ENCODE data around the gene CDRT4.

Gene CDRT4

GRCh38 chr17:15492791-15493692 is 25.6 kb upstream of the CDRT4 start:
- DNase-seq (ENCODE audit: low spot score): no peak

GRCh38 chr17:15492186-15492585 is 24.8 kb upstream of the CDRT4 start:
- no peak for DNase-seq (ENCODE audit: low spot score)

GRCh38 chr17:15490634-15491261 is 23.3 kb upstream of the CDRT4 start:
- DNase-seq (ENCODE audit: low spot score): peak; percentile 69

GRCh38 chr17:15488557-15488956 is 21.1 kb upstream of the CDRT4 start:
- no peak for DNase-seq (ENCODE audit: low spot score)

- no peak for DNase-seq (ENCODE audit: low spot score)
These were observed 17.6 kb upstream of the CDRT4 start for GRCh38 chr17:15485045-15485444.

GRCh38 chr17:15483431-15483830 is 16.0 kb upstream of the CDRT4 start:
- DNase-seq (ENCODE audit: low spot score): no peak

GRCh38 chr17:15482476-15482875 is 15.1 kb upstream of the CDRT4 start:
- DNase-seq (ENCODE audit: low spot score): no peak

GRCh38 chr17:15481481-15481880 is 14.1 kb upstream of the CDRT4 start:
- no peak for DNase-seq (ENCODE audit: low spot score)

- no peak for DNase-seq (ENCODE audit: low spot score)
These were observed 12.8 kb upstream of the CDRT4 start for GRCh38 chr17:15480204-15480603.

- DNase-seq (ENCODE audit: low spot score): no peak
These were observed 12.3 kb upstream of the CDRT4 start for GRCh38 chr17:15479703-15480102.

- no peak for DNase-seq (ENCODE audit: low spot score)
These were observed 11.4 kb upstream of the CDRT4 start for GRCh38 chr17:15478845-15479244.

GRCh38 chr17:15475631-15476354 is 8.4 kb upstream of the CDRT4 start:
- DNase-seq (ENCODE audit: low spot score): no peak

GRCh38 chr17:15472891-15473290 is 5.5 kb upstream of the CDRT4 start:
- DNase-seq (ENCODE audit: low spot score): no peak

- DNase-seq (ENCODE audit: low spot score): no peak
These were observed 3.1 kb upstream of the CDRT4 start for GRCh38 chr17:15470536-15470935.

- DNase-seq (ENCODE audit: low spot score): no peak
These were observed 1.8 kb upstream of the CDRT4 start for GRCh38 chr17:15469260-15469659.

- no peak for DNase-seq (ENCODE audit: low spot score)
These were observed 705 bp upstream of the CDRT4 start for GRCh38 chr17:15468126-15468525.

GRCh38 chr17:15466131-15466530 is 1.3 kb downstream of the CDRT4 start:
- DNase-seq (ENCODE audit: low spot score): no peak

GRCh38 chr17:15465045-15465701 is 2.2 kb downstream of the CDRT4 start:
- no peak for DNase-seq (ENCODE audit: low spot score)

GRCh38 chr17:15464231-15464985 is 3.0 kb downstream of the CDRT4 start:
- DNase-seq (ENCODE audit: low spot score): no peak

GRCh38 chr17:15462976-15463772 is 4.2 kb downstream of the CDRT4 start:
- DNase-seq (ENCODE audit: low spot score): no peak

GRCh38 chr17:15457723-15458094 is 9.7 kb downstream of the CDRT4 start:
- no peak for DNase-seq (ENCODE audit: low spot score)
